ENCODE data around the gene SRRM5. TPM values are rescaled to one million over a fixed set of nuclear protein-coding genes. Genes with fewer than 3 reads are reported as not detected.
A peak's percentile ranks its signal among the peaks of the same experiment; 100 is the strongest.

The SRRM5 gene
- total RNA-seq, 1 experiment from 2014 or later: not detected

DNA sequence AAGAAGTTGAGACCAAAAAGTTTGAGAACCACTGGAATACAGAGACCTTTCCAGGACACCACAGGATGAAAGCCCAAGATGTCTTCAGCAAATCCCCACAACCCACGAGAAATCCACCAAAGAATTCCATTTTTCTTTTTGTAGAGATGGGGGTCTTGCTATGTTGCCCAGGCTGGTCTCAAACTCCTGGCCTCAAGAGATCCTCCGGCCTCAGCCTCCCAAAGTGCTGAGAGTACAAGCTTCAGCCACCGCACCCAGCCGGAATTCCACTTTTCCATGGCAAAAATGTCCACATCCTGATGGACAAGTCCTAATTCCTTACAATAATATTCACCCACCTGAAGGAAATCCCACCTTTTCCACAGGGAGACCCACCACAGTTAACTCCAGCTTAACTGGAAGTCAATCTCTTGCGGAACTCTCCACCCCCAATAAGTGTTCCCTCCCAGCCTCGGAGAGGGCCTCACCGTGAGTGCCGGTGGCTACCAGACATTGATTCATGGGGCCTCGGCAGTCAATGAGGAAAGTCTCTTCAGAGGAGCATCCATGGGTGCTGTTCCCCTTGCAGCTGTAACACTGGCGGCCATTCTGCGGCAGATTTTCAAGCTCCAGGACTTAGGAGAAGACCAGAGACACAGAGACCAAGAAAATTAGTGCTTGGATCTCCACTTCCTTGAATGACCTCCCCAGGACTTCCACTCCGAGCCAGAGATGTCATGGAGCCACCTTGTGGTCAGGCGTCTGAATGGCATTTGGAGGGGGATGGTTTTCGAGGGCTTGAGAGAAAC is 40.1 kb downstream of the SRRM5 start:
- in situ Hi-C loops (cut with HindIII; ENCODE audit: low pct_unique_long_range_greater_than_20kb, low sequenced_read_pairs): no loop called here
- DNase-seq (ENCODE audit: low read depth): peak; percentile 63

- no peak for DNase-seq (ENCODE audit: low read depth)
- in situ Hi-C loops (cut with HindIII; ENCODE audit: low pct_unique_long_range_greater_than_20kb, low sequenced_read_pairs): no loop called here
Measured at GRCh38 chr19:43652546-43652874, 40.6 kb downstream of the SRRM5 start.

GRCh38 chr19:43656436-43656835 is 44.5 kb downstream of the SRRM5 start:
- in situ Hi-C loops (cut with HindIII; ENCODE audit: low pct_unique_long_range_greater_than_20kb, low sequenced_read_pairs): no loop called here
- DNase-seq (ENCODE audit: low read depth): no peak

GRCh38 chr19:43658001-43658400 is 46.1 kb downstream of the SRRM5 start:
- DNase-seq (ENCODE audit: low read depth): no peak
- in situ Hi-C loops (cut with HindIII; ENCODE audit: low pct_unique_long_range_greater_than_20kb, low sequenced_read_pairs): no loop called here

- DNase-seq (ENCODE audit: low read depth): no peak
- in situ Hi-C loops (cut with HindIII; ENCODE audit: low pct_unique_long_range_greater_than_20kb, low sequenced_read_pairs): no loop called here
Measured at GRCh38 chr19:43658494-43658893, 46.6 kb downstream of the SRRM5 start.

DNA sequence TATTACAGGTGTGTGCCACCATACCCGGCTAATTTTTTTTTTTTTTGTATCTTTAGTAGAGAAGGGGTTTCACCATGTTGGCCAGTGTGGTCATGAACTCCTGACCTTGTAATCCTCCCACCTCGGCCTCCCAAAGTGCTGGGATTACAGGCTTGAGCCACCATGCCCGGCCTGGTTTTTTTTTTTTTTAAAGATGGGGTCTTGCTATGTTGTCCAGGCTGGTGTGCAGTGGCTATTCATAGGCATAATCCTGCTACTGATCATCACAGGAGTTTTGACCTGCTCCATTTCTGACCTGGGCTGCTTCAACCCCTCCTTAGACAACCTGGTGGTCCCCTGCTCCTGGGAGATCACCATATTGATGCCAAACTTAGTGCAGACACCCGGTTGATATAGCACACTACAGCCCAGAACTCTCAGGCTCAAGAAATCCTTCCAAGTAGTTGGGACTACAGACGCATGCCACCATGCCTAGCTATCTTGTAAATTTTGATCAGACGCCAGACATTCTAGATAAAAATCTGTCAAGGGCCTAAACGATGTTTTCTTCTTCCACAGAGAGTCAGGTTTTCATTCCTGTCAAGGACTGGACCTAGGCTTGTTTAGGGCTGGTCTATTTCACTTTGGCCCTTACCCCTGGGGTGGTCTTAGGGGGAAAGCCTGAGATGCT is 48.5 kb downstream of the SRRM5 start:
- DNase-seq (ENCODE audit: low read depth): no peak
- in situ Hi-C loops (cut with HindIII; ENCODE audit: low pct_unique_long_range_greater_than_20kb, low sequenced_read_pairs): no loop called here

GRCh38 chr19:43660971-43661360 is 49.1 kb downstream of the SRRM5 start:
- DNase-seq (ENCODE audit: low read depth): no peak
- in situ Hi-C loops (cut with HindIII; ENCODE audit: low pct_unique_long_range_greater_than_20kb, low sequenced_read_pairs): no loop called here

- DNase-seq (ENCODE audit: low read depth): no peak
- in situ Hi-C loops (cut with HindIII; ENCODE audit: low pct_unique_long_range_greater_than_20kb, low sequenced_read_pairs): no loop called here
Measured at GRCh38 chr19:43662487-43662886, 50.6 kb downstream of the SRRM5 start.

DNA sequence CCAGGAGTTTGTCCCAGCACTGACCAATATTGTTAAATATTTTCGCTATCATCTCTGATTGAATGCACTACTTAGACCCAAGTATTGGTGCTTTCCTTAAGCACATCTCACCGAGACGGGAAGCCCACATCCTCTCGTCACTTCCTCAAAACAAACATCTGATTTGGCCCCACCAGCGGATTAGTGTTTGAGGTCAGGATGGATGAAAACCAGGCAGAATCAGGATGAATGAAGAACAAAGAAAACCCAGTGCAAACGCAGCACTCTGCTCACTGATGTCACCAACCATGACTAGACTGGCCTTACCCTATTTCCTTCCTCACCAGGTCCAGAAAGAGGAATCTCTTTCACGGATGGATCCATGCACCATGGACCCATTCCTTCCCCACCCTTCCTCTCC is 52.1 kb downstream of the SRRM5 start:
- in situ Hi-C loops (cut with HindIII; ENCODE audit: low pct_unique_long_range_greater_than_20kb, low sequenced_read_pairs): no loop called here
- no peak for DNase-seq (ENCODE audit: low read depth)

Other genes starting within 250 kb of the SRRM5 start
- not detected in 2 replicates for gene TEX101, start 197.2 kb upstream of the SRRM5 start, total RNA-seq (2014; rRNA removed; shearing (Covaris generic); ENCODE audit: low replicate concordance)
- 0.78 and 2.6 TPM in 2 replicates for gene LYPD3, start 146.5 kb upstream of the SRRM5 start, total RNA-seq (2014; rRNA removed; shearing (Covaris generic); ENCODE audit: low replicate concordance)
- gene PHLDB3, start 107.3 kb upstream of the SRRM5 start, total RNA-seq (2014; rRNA removed; shearing (Covaris generic); ENCODE audit: low replicate concordance): 36.3 and 38.9 TPM in 2 replicates
- 206 and 293 TPM in 2 replicates for gene ETHE1, start 84.9 kb upstream of the SRRM5 start, total RNA-seq (2014; rRNA removed; shearing (Covaris generic); ENCODE audit: low replicate concordance)
- gene ZNF575, start 78.9 kb upstream of the SRRM5 start, total RNA-seq (2014; rRNA removed; shearing (Covaris generic); ENCODE audit: low replicate concordance): not detected in 2 replicates
- 53.5 and 73.0 TPM in 2 replicates for gene XRCC1, start 36.6 kb upstream of the SRRM5 start, total RNA-seq (2014; rRNA removed; shearing (Covaris generic); ENCODE audit: low replicate concordance)
- 1.7 TPM in 1 of 2 replicates, not detected in the other for gene PINLYP, start 36.3 kb upstream of the SRRM5 start, total RNA-seq (2014; rRNA removed; shearing (Covaris generic); ENCODE audit: low replicate concordance)
- 17.3 and 42.1 TPM in 2 replicates for gene IRGQ, start 16.0 kb upstream of the SRRM5 start, total RNA-seq (2014; rRNA removed; shearing (Covaris generic); ENCODE audit: low replicate concordance)
- gene ZNF576, start 15.5 kb upstream of the SRRM5 start, total RNA-seq (2014; rRNA removed; shearing (Covaris generic); ENCODE audit: low replicate concordance): 43.9 and 55.1 TPM in 2 replicates
- gene ZNF428, start 7.5 kb downstream of the SRRM5 start, total RNA-seq (2014; rRNA removed; shearing (Covaris generic); ENCODE audit: low replicate concordance): 125 and 136 TPM in 2 replicates
- gene CADM4, start 27.8 kb downstream of the SRRM5 start, total RNA-seq (2014; rRNA removed; shearing (Covaris generic); ENCODE audit: low replicate concordance): 15.0 and 16.7 TPM in 2 replicates
- 43.4 and 82.3 TPM in 2 replicates for gene PLAUR, start 58.1 kb downstream of the SRRM5 start, total RNA-seq (2014; rRNA removed; shearing (Covaris generic); ENCODE audit: low replicate concordance)
- gene IRGC, start 104.0 kb downstream of the SRRM5 start, total RNA-seq (2014; rRNA removed; shearing (Covaris generic); ENCODE audit: low replicate concordance): not detected in 2 replicates
- gene SMG9, start 142.9 kb downstream of the SRRM5 start, total RNA-seq (2014; rRNA removed; shearing (Covaris generic); ENCODE audit: low replicate concordance): 23.4 and 35.9 TPM in 2 replicates
- gene KCNN4, start 168.9 kb downstream of the SRRM5 start, total RNA-seq (2014; rRNA removed; shearing (Covaris generic); ENCODE audit: low replicate concordance): 10.7 and 15.4 TPM in 2 replicates
- gene LYPD5, start 190.4 kb downstream of the SRRM5 start, total RNA-seq (2014; rRNA removed; shearing (Covaris generic); ENCODE audit: low replicate concordance): 9.5 TPM in 1 of 2 replicates, not detected in the other
- 3.4 and 3.6 TPM in 2 replicates for gene ZNF283, start 215.2 kb downstream of the SRRM5 start, total RNA-seq (2014; rRNA removed; shearing (Covaris generic); ENCODE audit: low replicate concordance)

Data from Caki2 (cell line).